NCI-H1436 (cell line): Measurements from ENCODE around the gene SEPTIN5.

Source experiments
- DNase-seq: peaks from one replicate; lab custom pipeline; 2025; lab: John Stamatoyannopoulos, UW

Gene SEPTIN5

GRCh38 chr22:19705181-19705934, 8.9 kb upstream of the SEPTIN5 start:
- no peak for DNase-seq

- DNase-seq: no peak
These were observed 7.6 kb upstream of the SEPTIN5 start for GRCh38 chr22:19706661-19707151.

- DNase-seq: no peak
These were observed 6.7 kb upstream of the SEPTIN5 start for GRCh38 chr22:19707347-19708290.

GRCh38 chr22:19708321-19709011, 5.8 kb upstream of the SEPTIN5 start:
- DNase-seq: no peak

- no peak for DNase-seq
These were observed 5.1 kb upstream of the SEPTIN5 start for GRCh38 chr22:19709063-19709769.

- no peak for DNase-seq
These were observed 4.1 kb upstream of the SEPTIN5 start for GRCh38 chr22:19710020-19710768.

GRCh38 chr22:19710769-19711106, 3.6 kb upstream of the SEPTIN5 start:
- no peak for DNase-seq

GRCh38 chr22:19713245-19713644, 1.1 kb upstream of the SEPTIN5 start:
- no peak for DNase-seq

GRCh38 chr22:19713650-19714311, 522 bp upstream of the SEPTIN5 start:
- DNase-seq: no peak

- DNase-seq: no peak
These were observed 1.1 kb downstream of the SEPTIN5 start for GRCh38 chr22:19715188-19715930.

- DNase-seq: no peak
These were observed 1.9 kb downstream of the SEPTIN5 start for GRCh38 chr22:19716041-19716828.

GRCh38 chr22:19716829-19717105, 2.5 kb downstream of the SEPTIN5 start:
- DNase-seq: no peak

GRCh38 chr22:19717181-19717580, 2.9 kb downstream of the SEPTIN5 start:
- DNase-seq: no peak

GRCh38 chr22:19717691-19718455, 3.6 kb downstream of the SEPTIN5 start:
- DNase-seq: peak; percentile 34

GRCh38 chr22:19718456-19719049, 4.2 kb downstream of the SEPTIN5 start:
- DNase-seq: no peak

- DNase-seq: no peak
These were observed 4.8 kb downstream of the SEPTIN5 start for GRCh38 chr22:19719050-19719482.

GRCh38 chr22:19719488-19720021, 5.3 kb downstream of the SEPTIN5 start:
- DNase-seq: no peak
